Measurements from ENCODE around the gene FAM234A. TPM values are rescaled to one million over a fixed set of nuclear protein-coding genes. Genes with fewer than 3 reads are reported as not detected.

Gene FAM234A
- total RNA-seq, 1 donor from 2014 or later = 72.3 TPM

Other genes with a start within 250 kb of the FAM234A start
- 11.9 TPM for gene POLR3K, start 181.2 kb upstream of the FAM234A start, total RNA-seq (ENCODE audit: unreplicated experiment)
- gene SNRNP25, start 181.0 kb upstream of the FAM234A start, total RNA-seq (ENCODE audit: unreplicated experiment) = 30.6 TPM
- 60.7 TPM for gene RHBDF1, start 162.2 kb upstream of the FAM234A start, total RNA-seq (ENCODE audit: unreplicated experiment)
- 38.6 TPM for gene MPG, start 156.6 kb upstream of the FAM234A start, total RNA-seq (ENCODE audit: unreplicated experiment)
- 39.1 TPM for gene NPRL3, start 96.1 kb upstream of the FAM234A start, total RNA-seq (ENCODE audit: unreplicated experiment)
- not detected for gene HBZ, start 82.2 kb upstream of the FAM234A start, total RNA-seq (ENCODE audit: unreplicated experiment)
- not detected for gene HBM, start 68.8 kb upstream of the FAM234A start, total RNA-seq (ENCODE audit: unreplicated experiment)
- gene HBA2, start 61.9 kb upstream of the FAM234A start, total RNA-seq (ENCODE audit: unreplicated experiment) = not detected
- gene HBA1, start 58.1 kb upstream of the FAM234A start, total RNA-seq (ENCODE audit: unreplicated experiment) = not detected
- not detected for gene HBQ1, start 54.4 kb upstream of the FAM234A start, total RNA-seq (ENCODE audit: unreplicated experiment)
- 92.2 TPM for gene LUC7L, start 5.4 kb upstream of the FAM234A start, total RNA-seq (ENCODE audit: unreplicated experiment)
- gene RGS11, start 41.1 kb downstream of the FAM234A start, total RNA-seq (ENCODE audit: unreplicated experiment) = not detected
- gene ARHGDIG, start 45.8 kb downstream of the FAM234A start, total RNA-seq (ENCODE audit: unreplicated experiment) = not detected
- gene PDIA2, start 48.3 kb downstream of the FAM234A start, total RNA-seq (ENCODE audit: unreplicated experiment) = not detected
- gene AXIN1, start 117.9 kb downstream of the FAM234A start, total RNA-seq (ENCODE audit: unreplicated experiment) = 17.5 TPM
- gene MRPL28, start 135.7 kb downstream of the FAM234A start, total RNA-seq (ENCODE audit: unreplicated experiment) = 70.8 TPM
- gene PGAP6, start 147.2 kb downstream of the FAM234A start, total RNA-seq (ENCODE audit: unreplicated experiment) = 133 TPM
- gene NME4, start 162.4 kb downstream of the FAM234A start, total RNA-seq (ENCODE audit: unreplicated experiment) = 139 TPM
- gene DECR2, start 167.1 kb downstream of the FAM234A start, total RNA-seq (ENCODE audit: unreplicated experiment) = 14.6 TPM
- gene RAB11FIP3, start 190.8 kb downstream of the FAM234A start, total RNA-seq (ENCODE audit: unreplicated experiment) = 81.5 TPM